HT-29 (cell line): ENCODE measurements around the gene TMX1. TPM values are rescaled to one million over a fixed set of nuclear protein-coding genes. Genes with fewer than 3 reads are reported as not detected.

Experiments used
- DNase-seq: peaks from one replicate; pipeline ENCODE4 v3.0.0-alpha.2; 2015; ENCODE audit warnings: low spot score
- small RNA-seq: library from RNA; depleted of rRNA; stranded (forward); fragments of <200 nt; gene quantifications from one replicate; pipeline ENCODE3, GENCODE V24; 2014
- total RNA-seq: library from RNA; depleted of rRNA; stranded (reverse); fragments of >200 nt; shearing (Covaris generic); gene quantifications from 2 replicates; pipeline ENCODE4 v1.2.3, GENCODE V29; 2014; rRNA removed

Gene TMX1
- total RNA-seq, 1 experiment from 2014 or later: 20.6 TPM

DNA sequence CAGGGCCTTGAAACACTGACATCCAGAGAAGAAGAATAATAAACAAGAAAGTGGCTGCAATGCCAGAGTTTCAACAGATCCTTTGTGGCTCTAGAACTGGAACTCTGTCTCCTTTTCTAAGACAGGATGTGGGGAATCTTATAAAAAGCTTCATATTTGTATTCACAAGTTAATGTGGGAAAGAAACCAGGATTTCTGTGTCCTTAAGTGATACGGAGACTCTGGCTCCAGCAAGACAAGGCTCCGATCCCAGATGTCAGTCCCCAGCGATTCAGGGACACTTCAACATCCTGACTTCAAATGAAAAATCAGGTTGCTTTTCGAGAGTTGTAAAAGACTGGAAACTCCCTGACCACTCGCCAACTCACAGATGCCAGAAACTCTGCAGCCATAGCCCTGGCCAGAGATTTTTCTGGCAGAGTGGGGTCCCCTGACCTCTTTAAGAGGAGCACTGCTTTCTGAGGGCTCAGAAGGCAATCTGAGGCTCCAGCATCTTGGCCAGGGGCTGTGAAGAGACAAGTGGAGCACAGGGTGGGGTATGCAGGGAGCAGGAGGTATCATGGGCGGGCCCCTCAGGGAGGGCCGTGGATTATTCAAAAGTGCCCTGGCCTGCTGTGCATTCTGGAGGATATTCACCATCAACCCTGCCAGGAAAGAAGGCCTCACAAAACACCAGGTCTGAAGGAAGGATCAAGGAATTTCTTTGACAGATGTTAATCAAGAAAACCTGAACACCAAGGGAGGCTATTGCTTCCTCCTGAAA lies 53.3 kb downstream of the TMX1 start:
- no peak for DNase-seq

DNA sequence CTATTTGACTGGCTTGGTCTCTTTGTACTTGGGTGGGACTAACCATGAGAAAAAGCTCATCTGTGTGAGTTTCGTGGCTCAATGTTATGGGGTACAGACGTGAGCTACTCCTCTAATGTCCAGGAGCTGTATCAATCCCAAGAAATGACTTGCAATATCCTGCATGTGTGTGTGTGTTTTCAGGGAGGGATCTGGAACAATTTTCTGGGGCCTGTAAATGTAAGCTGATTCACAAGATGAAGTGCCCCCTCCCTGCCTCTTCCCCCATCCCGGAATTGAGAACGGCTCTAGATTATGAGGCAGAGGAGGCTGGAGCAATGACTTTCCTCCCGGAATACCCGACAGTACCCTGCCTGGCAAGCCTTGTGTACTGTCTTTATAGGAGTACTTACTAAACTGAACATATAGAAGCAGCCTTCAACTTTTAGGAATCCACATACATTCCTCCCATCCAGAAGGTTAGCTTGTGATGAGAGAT lies 53.9 kb downstream of the TMX1 start:
- no peak for DNase-seq

DNA sequence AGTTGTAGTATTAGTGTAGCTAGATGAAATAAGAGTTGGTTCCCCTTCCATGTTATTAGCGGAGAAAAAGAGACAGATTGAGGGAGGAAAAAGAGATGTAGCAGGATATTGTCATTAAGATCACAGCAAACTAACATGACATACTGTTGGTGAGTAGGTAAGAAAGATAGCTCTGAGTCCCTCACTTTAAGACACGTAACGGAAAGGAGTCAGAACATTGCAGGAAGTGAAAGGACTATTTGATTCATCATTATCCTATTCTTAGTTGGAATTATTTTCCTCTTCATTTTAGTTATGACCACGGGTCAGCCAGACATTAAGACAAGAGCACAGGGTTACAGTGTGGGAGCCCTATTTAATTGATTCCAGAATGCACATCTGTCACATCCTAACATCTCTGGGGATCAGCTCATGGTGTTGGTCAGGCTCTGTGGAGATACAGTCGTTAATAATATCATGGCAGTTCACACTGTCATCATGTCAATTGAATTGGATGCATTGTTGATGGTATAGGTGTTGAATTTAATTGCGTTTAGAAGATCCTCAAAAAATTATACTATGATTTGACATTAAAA lies 55.0 kb downstream of the TMX1 start:
- no peak for DNase-seq

DNA sequence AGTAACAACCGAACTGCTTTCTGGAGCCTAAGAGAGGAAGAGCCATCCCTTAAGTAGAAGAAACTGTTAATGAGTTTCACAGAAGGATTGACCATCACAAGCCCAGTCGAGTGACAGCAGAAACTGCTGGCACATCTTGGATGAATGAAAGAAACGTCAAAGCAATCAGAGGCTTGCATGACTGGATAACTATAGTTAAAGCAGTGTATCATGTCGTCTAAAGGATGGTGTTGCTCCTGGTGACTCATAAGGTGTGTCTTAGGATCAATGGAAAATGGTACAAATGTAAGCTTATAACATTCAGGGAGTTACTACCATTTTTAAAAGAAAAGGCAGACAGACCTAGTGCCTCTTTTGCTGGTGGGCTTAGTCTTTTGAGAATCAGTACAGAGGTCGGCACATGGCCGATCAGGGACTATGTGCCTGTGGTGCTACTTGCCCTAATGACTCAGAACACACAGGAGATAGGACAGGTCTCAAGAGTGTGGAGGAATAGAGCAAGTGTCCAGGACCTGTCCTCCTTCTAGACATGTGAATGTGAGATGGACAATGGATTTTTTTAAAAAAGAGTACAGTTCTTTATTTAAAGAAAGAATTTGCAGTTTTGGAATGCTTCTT lies 55.7 kb downstream of the TMX1 start:
- peak; percentile 1 for DNase-seq

DNA sequence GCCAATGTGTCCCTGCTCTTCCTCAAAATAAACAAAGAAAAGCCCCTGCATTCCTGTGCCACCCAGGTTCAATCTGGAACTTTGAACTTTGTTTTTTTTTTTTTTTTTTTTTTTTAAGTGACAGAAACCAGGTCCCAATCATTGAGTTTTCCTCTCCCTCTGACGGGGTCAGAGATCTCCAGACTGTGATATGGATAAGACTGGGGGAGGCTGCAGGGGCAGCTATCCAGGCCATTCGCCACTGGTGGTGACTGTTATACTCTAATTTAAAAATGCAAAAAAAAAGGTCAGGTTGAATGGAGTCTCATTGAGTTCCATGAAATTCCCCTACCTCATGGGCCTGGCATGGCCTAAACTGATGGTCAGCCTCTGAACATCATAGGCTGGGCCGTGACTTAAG lies 57.0 kb downstream of the TMX1 start:
- DNase-seq: no peak

DNA sequence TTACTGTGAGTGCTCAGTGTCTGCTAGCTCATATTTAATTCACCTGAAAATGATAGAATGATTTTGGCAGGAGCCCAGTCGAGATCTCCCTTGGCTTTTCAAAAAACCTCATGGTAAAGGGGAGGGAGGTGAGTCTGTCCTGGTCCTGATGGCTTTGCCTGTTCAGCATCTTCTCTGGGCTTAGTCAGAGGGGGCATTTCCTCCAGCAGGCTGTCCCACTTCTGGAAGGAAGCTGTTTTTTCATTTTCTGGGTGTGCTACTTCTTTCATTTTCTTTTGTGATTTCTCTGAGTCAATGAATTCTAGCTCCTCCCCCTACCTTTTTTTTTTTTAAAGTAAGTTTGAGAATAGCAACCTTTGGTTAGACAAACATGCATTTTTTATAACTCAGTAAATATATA lies 58.8 kb downstream of the TMX1 start:
- no peak for DNase-seq

DNA sequence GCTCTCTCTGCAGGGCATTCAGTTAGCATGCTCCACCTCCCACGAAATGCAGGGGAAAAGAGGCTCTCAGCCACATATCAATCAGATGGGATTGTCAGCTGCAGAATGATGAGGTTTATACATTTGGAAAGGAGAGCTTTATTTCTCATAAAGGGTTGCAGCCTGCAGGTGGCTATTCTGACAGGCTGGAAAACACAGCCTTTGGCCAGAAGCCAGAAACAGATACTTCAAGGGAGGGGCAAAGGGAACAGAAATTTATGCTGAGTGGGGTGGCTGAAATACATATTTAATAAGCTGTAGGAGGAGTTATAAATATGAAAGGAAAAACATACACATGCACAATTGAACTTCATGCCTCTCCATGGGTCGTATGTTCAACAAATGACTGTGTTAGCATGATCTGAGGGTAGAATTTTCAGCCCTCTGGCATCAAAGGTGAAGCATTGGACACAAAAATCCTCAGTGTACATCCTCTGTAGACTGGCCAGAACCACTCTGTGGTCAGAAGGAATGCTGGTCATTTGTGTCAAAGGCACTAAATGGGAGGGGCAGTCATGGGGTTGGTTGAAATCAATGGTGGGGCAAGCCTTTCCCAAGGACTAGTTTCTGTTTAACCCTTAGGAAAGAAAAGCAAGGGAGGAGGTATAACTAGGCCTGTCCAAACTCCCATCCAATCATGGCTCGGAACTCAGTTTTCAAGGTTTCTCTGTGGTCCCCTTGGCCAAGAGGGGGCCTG lies 62.4 kb downstream of the TMX1 start:
- peak; percentile 11 for DNase-seq

DNA sequence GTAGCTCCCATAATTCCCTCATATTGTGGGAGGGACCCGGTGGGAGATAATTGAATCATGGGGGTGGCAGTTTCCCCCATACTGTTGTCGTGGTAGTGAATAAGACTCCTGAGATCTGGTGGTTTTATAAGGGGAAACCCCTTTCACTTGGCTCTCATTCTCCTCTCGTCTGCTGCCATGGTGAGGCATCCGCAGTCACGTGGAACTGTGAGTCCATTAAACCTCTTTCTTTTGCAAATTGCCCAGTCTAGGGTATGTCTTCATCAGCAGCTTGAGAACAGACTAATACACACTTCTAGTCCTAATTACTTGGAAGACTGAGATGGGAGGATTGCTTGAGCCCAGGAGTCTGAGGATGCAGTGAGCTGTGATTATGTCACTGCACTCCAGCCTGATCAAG lies 64.4 kb downstream of the TMX1 start:
- DNase-seq: no peak

DNA sequence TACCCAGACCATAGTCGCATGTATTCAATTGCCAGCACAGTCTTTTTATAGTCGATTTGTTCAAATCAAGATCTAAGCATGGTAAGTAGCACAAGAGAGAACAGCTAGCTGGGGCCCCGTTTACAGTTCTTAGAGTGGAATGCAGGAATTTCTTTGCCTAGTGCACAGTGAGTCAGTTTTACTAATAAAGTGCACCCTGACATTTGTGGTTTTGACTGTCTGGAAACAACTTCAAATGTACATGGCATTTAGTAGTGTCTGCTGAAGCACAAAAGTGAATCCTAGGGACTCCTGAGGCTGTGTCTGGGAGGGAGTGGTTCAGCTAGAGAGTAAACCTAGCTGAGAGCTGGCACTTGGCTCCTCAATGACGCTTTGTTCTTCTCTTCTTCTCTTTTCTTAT lies 64.9 kb downstream of the TMX1 start:
- DNase-seq: no peak

DNA sequence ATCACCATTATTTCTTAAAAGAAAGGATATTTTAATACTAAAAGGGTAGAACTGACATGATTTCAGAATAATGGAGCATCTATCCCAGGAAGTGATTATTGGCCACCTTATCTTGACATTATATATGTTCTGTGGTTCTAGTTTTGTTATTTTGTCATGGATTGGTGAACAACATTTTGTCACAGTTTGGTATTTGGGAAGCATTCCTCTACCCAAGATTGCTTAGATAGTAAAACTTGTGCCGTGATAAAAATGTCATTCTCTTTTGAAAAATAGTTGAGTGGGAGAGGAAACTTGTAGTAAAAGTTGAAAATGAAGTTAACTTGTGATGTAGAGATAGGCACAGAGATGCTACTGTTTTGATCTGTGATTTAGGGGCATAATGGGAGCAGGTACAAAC lies 65.7 kb downstream of the TMX1 start:
- DNase-seq: no peak

Small RNA genes lying within 50 kb of the gene (small RNA-seq; reads per million reads assigned to genes)
- gene RF00019: not detected
- 0.65 reads per million for gene RF00156

Other genes starting within 250 kb of the TMX1 start
- gene TRIM9, start 145.1 kb upstream of the TMX1 start, total RNA-seq: not detected in 2 replicates